ENCODE results near the gene RNF212. TPM values are rescaled to one million over a fixed set of nuclear protein-coding genes. Genes with fewer than 3 reads are reported as not detected.

The RNF212 gene
- total RNA-seq, 1 donor from 2014 or later, result 7.9 TPM

DNA sequence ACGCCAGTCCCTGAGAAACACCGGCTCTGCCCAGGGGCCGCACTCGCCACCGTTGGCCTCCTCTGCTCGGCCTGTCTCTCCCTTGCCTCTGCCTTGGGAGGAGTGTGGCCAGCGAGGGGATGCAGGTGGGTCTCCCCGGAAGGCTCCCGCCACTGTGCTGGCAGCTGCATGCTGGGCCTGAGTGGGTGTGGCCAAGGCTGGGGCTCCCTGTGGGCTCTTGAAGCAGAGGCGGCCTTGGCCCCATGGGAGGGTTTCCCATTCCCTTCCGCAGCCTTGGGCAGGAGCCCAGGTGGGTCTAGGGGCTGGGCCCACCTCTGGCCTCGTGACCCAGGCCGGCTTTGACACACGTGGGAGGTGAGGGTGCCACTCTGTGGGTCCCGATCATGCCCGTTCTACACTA lies 82.8 kb downstream of the RNF212 start:
- Histone ChIP-seq H3K9me3 (no peaks in the 10 kb centered on the region), H3K27me3 (no peaks in the 10 kb centered on the region), H3K4me1 (peaks cover 19% of the 10 kb centered on the region), H3K27ac (no peak overlapping the region), H3K36me3 (no peaks in the 10 kb centered on the region), H3K4me3 (no peak overlapping the region)
- intact Hi-C loops (cut with DNase I), result no loop called here
- TF ChIP-seq POLR2AphosphoS5 (IDR thresholded peaks at IDR 0.05; ENCODE audit: insufficient read depth in 1 of 2, low read depth in 1 of 2) (no peak), POLR2A (IDR thresholded peaks at IDR 0.05) (no peak)
- TF ChIP-seq, protein P1, sequence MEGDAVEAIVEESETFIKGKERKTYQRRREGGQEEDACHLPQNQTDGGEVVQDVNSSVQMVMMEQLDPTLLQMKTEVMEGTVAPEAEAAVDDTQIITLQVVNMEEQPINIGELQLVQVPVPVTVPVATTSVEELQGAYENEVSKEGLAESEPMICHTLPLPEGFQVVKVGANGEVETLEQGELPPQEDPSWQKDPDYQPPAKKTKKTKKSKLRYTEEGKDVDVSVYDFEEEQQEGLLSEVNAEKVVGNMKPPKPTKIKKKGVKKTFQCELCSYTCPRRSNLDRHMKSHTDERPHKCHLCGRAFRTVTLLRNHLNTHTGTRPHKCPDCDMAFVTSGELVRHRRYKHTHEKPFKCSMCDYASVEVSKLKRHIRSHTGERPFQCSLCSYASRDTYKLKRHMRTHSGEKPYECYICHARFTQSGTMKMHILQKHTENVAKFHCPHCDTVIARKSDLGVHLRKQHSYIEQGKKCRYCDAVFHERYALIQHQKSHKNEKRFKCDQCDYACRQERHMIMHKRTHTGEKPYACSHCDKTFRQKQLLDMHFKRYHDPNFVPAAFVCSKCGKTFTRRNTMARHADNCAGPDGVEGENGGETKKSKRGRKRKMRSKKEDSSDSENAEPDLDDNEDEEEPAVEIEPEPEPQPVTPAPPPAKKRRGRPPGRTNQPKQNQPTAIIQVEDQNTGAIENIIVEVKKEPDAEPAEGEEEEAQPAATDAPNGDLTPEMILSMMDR (IDR thresholded peaks at IDR 0.05), result no peak
- no peak for DNase-seq (ENCODE audit: extremely low spot score in 2 of 2)

DNA sequence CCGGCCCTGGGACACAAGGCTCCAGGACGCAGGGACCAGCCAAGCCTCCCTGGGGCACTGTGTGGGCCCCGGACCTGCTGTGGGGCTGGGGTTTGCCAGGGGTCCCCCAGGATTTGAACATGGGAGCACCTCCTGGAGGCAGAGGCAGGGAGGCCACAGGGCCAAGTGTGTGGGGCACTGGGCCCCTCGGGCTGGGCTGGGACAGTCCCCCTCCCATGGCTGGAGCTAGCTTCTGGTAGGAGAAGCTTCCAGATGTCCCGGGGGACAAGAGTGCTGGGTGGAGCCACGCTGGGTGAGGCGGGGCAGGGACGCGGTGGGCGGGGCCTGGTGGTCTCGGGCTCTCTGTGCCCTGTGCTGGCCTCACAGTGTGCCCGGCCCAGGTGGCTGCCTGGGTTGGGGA lies 83.3 kb downstream of the RNF212 start:
- intact Hi-C loops (cut with DNase I), result no loop called here
- DNase-seq (ENCODE audit: extremely low spot score in 2 of 2), result no peak
- peaks cover 15% of the 10 kb centered on the region for H3K4me1 ChIP-seq
- TF ChIP-seq POLR2A (IDR thresholded peaks at IDR 0.05), result no peak
- TF ChIP-seq, protein P1 (IDR thresholded peaks at IDR 0.05), result no peak
- no peak for TF ChIP-seq POLR2AphosphoS5 (IDR thresholded peaks at IDR 0.05; ENCODE audit: insufficient read depth in 1 of 2, low read depth in 1 of 2)
- H3K4me3 ChIP-seq, result no peak overlapping the region
- no peaks in the 10 kb centered on the region for H3K27me3 ChIP-seq
- H3K9me3 ChIP-seq, result no peaks in the 10 kb centered on the region
- H3K36me3 ChIP-seq, result peaks cover 0 to under 1% of the 10 kb centered on the region in 2 donors
- no peak overlapping the region for H3K27ac ChIP-seq

DNA sequence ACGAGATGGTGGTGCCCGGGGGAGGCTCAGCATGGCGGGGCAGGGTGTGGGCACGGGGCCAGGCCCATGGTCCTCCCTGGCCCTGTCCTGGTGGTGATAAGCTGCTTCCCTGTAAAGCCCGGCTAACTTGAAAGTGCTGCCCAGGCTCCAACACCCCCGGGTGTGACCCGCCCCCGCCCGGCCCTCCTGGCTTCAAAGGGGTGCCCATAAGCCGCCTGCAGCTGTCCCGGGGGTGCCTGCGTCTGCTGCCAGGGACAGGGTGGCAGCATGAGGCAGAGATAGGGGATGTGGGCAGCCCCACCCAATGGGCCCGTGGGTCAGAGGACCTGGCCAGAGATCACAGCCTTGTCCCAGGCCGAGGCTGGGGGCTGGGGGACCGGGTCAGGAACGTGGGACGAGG lies 83.8 kb downstream of the RNF212 start:
- no peak overlapping the region for H3K4me3 ChIP-seq
- H3K4me1 ChIP-seq, result peaks cover 14% of the 10 kb centered on the region
- DNase-seq (ENCODE audit: extremely low spot score in 2 of 2), result no peak
- no peak overlapping the region for H3K27ac ChIP-seq
- intact Hi-C loops (cut with DNase I), result no loop called here
- H3K27me3 ChIP-seq, result no peaks in the 10 kb centered on the region
- TF ChIP-seq POLR2A (IDR thresholded peaks at IDR 0.05) (no peak), POLR2AphosphoS5 (IDR thresholded peaks at IDR 0.05; ENCODE audit: insufficient read depth in 1 of 2, low read depth in 1 of 2) (no peak)
- TF ChIP-seq, protein P1 (IDR thresholded peaks at IDR 0.05), result no peak
- H3K9me3 ChIP-seq, result no peaks in the 10 kb centered on the region
- peaks cover 0 to 6% of the 10 kb centered on the region in 2 donors for H3K36me3 ChIP-seq

DNA sequence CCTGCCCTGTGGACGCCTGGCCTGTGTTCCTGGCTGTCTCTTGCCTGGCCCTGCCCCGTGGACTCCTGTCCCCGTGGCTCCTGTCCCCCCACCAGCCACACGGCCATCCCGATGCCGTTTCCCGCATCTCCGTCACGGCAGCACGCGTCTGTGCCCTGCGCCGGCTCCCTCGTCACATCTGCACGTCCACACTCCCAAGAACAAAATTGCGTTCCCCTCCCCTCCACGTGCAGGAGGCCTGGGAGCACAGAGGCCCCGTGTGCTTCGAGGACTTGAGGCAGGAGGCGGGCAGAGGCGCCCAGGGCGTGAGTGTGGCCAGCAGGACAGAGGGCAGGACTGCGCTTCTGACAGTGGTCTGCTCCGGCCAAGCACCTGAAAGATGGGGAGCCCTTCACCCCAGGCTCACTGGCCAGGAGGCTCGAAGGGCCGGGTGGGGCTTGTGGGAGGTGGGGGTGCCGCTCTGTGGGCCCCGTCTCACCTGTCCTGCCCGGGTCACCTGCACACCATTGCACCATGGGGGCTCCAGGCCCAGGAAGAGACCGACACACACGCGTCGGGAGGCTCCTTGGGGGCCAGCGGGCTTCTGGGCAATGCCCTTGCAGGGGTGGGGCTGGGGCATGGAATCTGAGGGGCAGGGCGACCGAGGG lies 84.7 kb downstream of the RNF212 start:
- Histone ChIP-seq H3K36me3 (peaks cover 0 to 8% of the 10 kb centered on the region in 2 donors), H3K4me3 (no peak overlapping the region), H3K27me3 (no peaks in the 10 kb centered on the region), H3K4me1 (peaks cover 5% of the 10 kb centered on the region), H3K27ac (no peak overlapping the region), H3K9me3 (no peaks in the 10 kb centered on the region)
- no peak for TF ChIP-seq POLR2A (IDR thresholded peaks at IDR 0.05)
- TF ChIP-seq, protein P1 (IDR thresholded peaks at IDR 0.05), result no peak
- TF ChIP-seq POLR2AphosphoS5 (IDR thresholded peaks at IDR 0.05; ENCODE audit: insufficient read depth in 1 of 2, low read depth in 1 of 2), result no peak
- DNase-seq (ENCODE audit: extremely low spot score in 2 of 2), result no peak
- intact Hi-C loops (cut with DNase I), result no loop called here

DNA sequence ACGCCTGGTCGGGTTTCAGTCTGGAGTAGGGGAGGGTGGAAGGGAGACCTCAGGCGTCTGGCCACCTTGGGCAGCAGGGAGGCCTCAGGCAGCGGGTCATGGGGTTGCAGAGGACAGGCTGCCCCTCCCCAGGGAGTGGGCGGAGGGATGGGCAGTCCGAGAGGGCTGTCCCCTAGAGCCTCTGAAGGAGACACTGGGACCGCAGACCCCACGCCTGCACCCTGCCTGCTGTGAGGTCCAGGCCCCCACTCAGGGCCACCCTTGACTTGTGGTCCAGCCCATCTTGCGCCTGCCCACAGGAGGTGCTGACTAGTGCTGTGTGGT lies 85.5 kb downstream of the RNF212 start:
- peaks cover 0 to 8% of the 10 kb centered on the region in 2 donors for H3K36me3 ChIP-seq
- TF ChIP-seq POLR2AphosphoS5 (IDR thresholded peaks at IDR 0.05; ENCODE audit: insufficient read depth in 1 of 2, low read depth in 1 of 2), result no peak
- TF ChIP-seq POLR2A (IDR thresholded peaks at IDR 0.05), result no peak
- TF ChIP-seq, protein P1 (IDR thresholded peaks at IDR 0.05), result no peak
- intact Hi-C loops (cut with DNase I), result no loop called here
- H3K27me3 ChIP-seq, result no peaks in the 10 kb centered on the region
- no peak for DNase-seq (ENCODE audit: extremely low spot score in 2 of 2)
- H3K27ac ChIP-seq, result no peak overlapping the region
- no peak overlapping the region for H3K4me3 ChIP-seq
- H3K4me1 ChIP-seq, result no peaks in the 10 kb centered on the region
- H3K9me3 ChIP-seq, result no peaks in the 10 kb centered on the region
